HepG2 (cell line): ENCODE data around the gene CHCHD6. TPM values are rescaled to one million over a fixed set of nuclear protein-coding genes. Genes with fewer than 3 reads are reported as not detected.

Experiments used
- ATAC-seq: fragments of 200-7000 bp; cut with Tn5 transposase; 3 replicates; pipeline ENCODE4 v1.9.1; 2020; ENCODE audit warnings: mild to moderate bottlenecking, moderate library complexity
- BruUV-seq: library from RNA; stranded (reverse); fragments of 400-500 nt; replicated peaks from 2 replicates; lab custom pipeline; 2021; lab: Mats Ljungman, UMichigan
- CTCF ChIA-PET: fragments of 300-600 bp; formaldehyde crosslinking; extraction: SDS; loops from one replicate; lab custom pipeline; 2021; ENCODE audit warnings: low total read pairs, inconsistent platforms, low intra/inter-chr PET ratio; lab: Yijun Ruan, JAX
- POLR2A ChIA-PET: fragments of 350-600 bp; sonication (Branson Sonifier 250); formaldehyde crosslinking; loops from one replicate; lab custom pipeline; 2020; ENCODE audit warnings: antibody characterized with exemption, inconsistent platforms; lab: Yijun Ruan, JAX
- DNase-seq: peaks from one replicate; pipeline ENCODE4 v3.0.0-alpha.2; 2015; ENCODE audit warnings: low spot score
- FAIRE-seq: peaks from 3 replicates; lab custom pipeline; 2011; peaks lifted over from hg19 to GRCh38; lab: Jason Lieb, UNC
- H2AFZ ChIP-seq: one replicate; pipeline ENCODE4 v1.6.1; 2011; ENCODE audit warnings: low read length, inconsistent platforms
- H3K27ac ChIP-seq: fragments of 300-600 bp; 3 replicates; pipeline ENCODE4 v1.8.0; 2011; ENCODE audit warnings: mixed run types, mild to moderate bottlenecking, mixed read lengths, low read length, inconsistent platforms; ENCODE audit not compliant: insufficient read depth; ENCODE audit errors: extremely low read length
- H3K27me3 ChIP-seq, 2 experiments: fragments of 200-600 bp in 1 of 2; 2 replicates in 1 of 2; 3 replicates in 1 of 2; pipeline versions ENCODE4 v1.6.0 to v1.8.0; 2011; ENCODE audit warnings: low read length in 2 of 2, mild to moderate bottlenecking in 2 of 2, moderate library complexity in 2 of 2, inconsistent platforms in 1 of 2; ENCODE audit not compliant: insufficient read depth in 2 of 2, control insufficient read depth in 1 of 2
- H3K36me3 ChIP-seq, 2 experiments: fragments of 200-600 bp in 1 of 2; replicated peaks in 1 of 2; 2 replicates in 1 of 2; 3 replicates in 1 of 2; pipeline versions ENCODE4 v1.5.1 to v1.8.0; 2011; ENCODE audit warnings: low read length in 2 of 2, inconsistent platforms in 1 of 2; ENCODE audit not compliant: insufficient read depth in 2 of 2, control insufficient read depth in 1 of 2
- H3K4me1 ChIP-seq: 2 replicates; pipeline ENCODE4 v1.5.1; 2012; ENCODE audit warnings: low read length, inconsistent platforms; ENCODE audit not compliant: insufficient read depth
- H3K4me2 ChIP-seq: 2 replicates; pipeline ENCODE4 v1.6.0; 2011; ENCODE audit warnings: low read depth, low read length, inconsistent platforms
- H3K4me3 ChIP-seq, 3 experiments: fragments of 200-600 bp in 1 of 3; sonication (generic), shearing (Covaris generic) in 1 of 3; replicated peaks in 1 of 3; 2 replicates each; pipeline ENCODE4 v1.5.1; 2011 to 2016; ENCODE audit warnings: low read length in 3 of 3, inconsistent platforms in 2 of 3, low read depth in 2 of 3, mild to moderate bottlenecking in 2 of 3, control low read depth in 1 of 3, mixed read lengths in 1 of 3; ENCODE audit not compliant: insufficient read depth in 1 of 3
- H3K79me2 ChIP-seq: one replicate; pipeline ENCODE4 v1.6.1; 2011; ENCODE audit warnings: low read length, inconsistent platforms; ENCODE audit not compliant: insufficient read depth
- H3K9ac ChIP-seq: 2 replicates; pipeline ENCODE4 v1.6.0; 2011; ENCODE audit warnings: mild to moderate bottlenecking, low read depth, low read length, inconsistent platforms; ENCODE audit not compliant: insufficient read depth
- H3K9me3 ChIP-seq: 2 replicates; pipeline ENCODE4 v1.5.1; 2012; ENCODE audit warnings: mild to moderate bottlenecking, low read length
- H4K20me1 ChIP-seq: 2 replicates; pipeline ENCODE4 v1.6.0; 2011; ENCODE audit warnings: inconsistent platforms, mild to moderate bottlenecking, low read length, moderate library complexity; ENCODE audit not compliant: insufficient read depth
- FOSL2 ChIP-seq: sonication (generic); formaldehyde crosslinking; IDR thresholded peaks from 2 replicates; pipeline ENCODE4 v1.4.0; 2020; ENCODE audit warnings: missing genetic modification reagents
- GTF3A ChIP-seq: sonication (generic); formaldehyde crosslinking; conservative IDR thresholded peaks from 2 replicates; pipeline ENCODE4 v1.4.0; 2020; ENCODE audit warnings: mild to moderate bottlenecking, missing genetic modification reagents
- NFIB ChIP-seq: sonication (generic); formaldehyde crosslinking; IDR thresholded peaks from 2 replicates; pipeline ENCODE4 v1.9.0; 2021; ENCODE audit warnings: missing genetic modification reagents, mild to moderate bottlenecking, borderline replicate concordance
- PCBP1 ChIP-seq: fragments of 200-400 bp; formaldehyde crosslinking; IDR thresholded peaks from 2 replicates; pipeline ENCODE4 v1.6.1; 2017; ENCODE audit warnings: mild to moderate bottlenecking, low read depth, low read length, borderline replicate concordance
- SMAD3 ChIP-seq: sonication (generic); formaldehyde crosslinking; IDR thresholded peaks from 2 replicates; pipeline ENCODE4 v1.4.0; 2020; ENCODE audit warnings: missing genetic modification reagents
- TMF1 ChIP-seq: sonication (generic); formaldehyde crosslinking; IDR thresholded peaks from 2 replicates; pipeline ENCODE4 v1.8.1; 2022; ENCODE audit warnings: low read depth, missing genetic modification reagents
- TRAFD1 ChIP-seq: sonication (generic); formaldehyde crosslinking; IDR thresholded peaks from 2 replicates; pipeline ENCODE4 v1.5.1; 2020; ENCODE audit warnings: missing genetic modification reagents, mild to moderate bottlenecking, borderline replicate concordance
- ZHX1 ChIP-seq: sonication (generic); formaldehyde crosslinking; IDR thresholded peaks from 2 replicates; pipeline ENCODE4 v1.8.1; 2022; ENCODE audit warnings: low read depth, mild to moderate bottlenecking, missing genetic modification reagents
- ZNF276 ChIP-seq: sonication (generic); formaldehyde crosslinking; IDR thresholded peaks from 2 replicates; pipeline ENCODE4 v1.4.0; 2020; ENCODE audit warnings: mild to moderate bottlenecking, low read depth, missing genetic modification reagents
- ZNF644 ChIP-seq: IDR thresholded peaks from 2 replicates; pipeline ENCODE4 v1.6.1; 2016; ENCODE audit warnings: low read depth
- WGBS: methylation state at CpG from one replicate; pipeline ENCODE4 v1.1.6; 2017; ENCODE audit warnings: low lambda C conversion rate; 5-methylcytosine and 5-hydroxymethylcytosine counted together
- in situ Hi-C: cut with HindIII; loops from 2 replicates; pipeline ENCODE4 v1.10.0; 2017; ENCODE audit warnings: low pct_unique_long_range_greater_than_20kb; ENCODE audit not compliant: extremely low pct_ligation_motif_present
- intact Hi-C: fragments of 100-400 bp; cut with micrococcal nuclease; formaldehyde crosslinking; loops from one replicate; pipeline ENCODE4 v1.10.0; 2022; ENCODE audit not compliant: unreplicated experiment
- polyA plus RNA-seq, 8 experiments: library from polyadenylated mRNA; depleted of rRNA in 3 of 8; stranded (reverse) in 7 of 8; unstranded in 1 of 8; fragments of >200 nt; fragmentation: Illumina TruSeq in 4 of 8; extraction: Trizol in 4 of 8; gene quantifications; 2 replicates each; pipeline versions ENCODE4 v1.2.1 to v1.2.3, GENCODE V29; 2011 to 2016; ENCODE audit warnings: low read depth in 4 of 8, missing spikeins in 1 of 8, mixed read lengths in 1 of 8; ENCODE audit not compliant: insufficient read depth in 1 of 8
- total RNA-seq, 5 experiments: library from RNA; depleted of rRNA; stranded (reverse); fragments of >200 nt; fragmentation: Illumina TruSeq; extraction: Trizol; gene quantifications; 2 replicates each; pipeline ENCODE4 v1.2.3, GENCODE V29; 2016; ENCODE audit warnings: low read depth in 1 of 5
- TF ChIP-seq, protein P1 (sequence below): sonication (generic); formaldehyde crosslinking; IDR thresholded peaks from 2 replicates; pipeline ENCODE4 v1.9.0; 2022; ENCODE audit warnings: missing genetic modification reagents, mild to moderate bottlenecking, borderline replicate concordance

CHCHD6 gene
- total and polyA plus RNA-seq, 2 of the 13 experiments (the other 11 are each of a cell fraction or from before 2014, with no cell fraction given), result 20.3 to 20.8 TPM

GRCh38 chr3:126984391-126985131 lies 280.5 kb downstream of the CHCHD6 start:
- ChIA-PET POLR2A (no interaction called here), CTCF (no interaction called here)
- Histone ChIP-seq H3K27ac (no peak overlapping the region), H4K20me1 (peaks cover 21% of the 10 kb centered on the region; the same call in 1 of the 2 replicates), H3K36me3 (peaks cover 7 to 8% of the 10 kb centered on the region in 2 experiments; a peak in 3 of 5 replicates), H3K79me2 (peaks cover 15% of the 10 kb centered on the region), H2AFZ (no peak overlapping the region), H3K4me1 (peaks cover 28% of the 10 kb centered on the region), H3K9me3 (no peaks in the 10 kb centered on the region), H3K27me3 (peaks cover 0 to 12% of the 10 kb centered on the region in 2 experiments; a peak in 2 of 5 replicates), H3K9ac (peak overlapping the region; percentile 79), H3K4me2 (peak overlapping the region; percentile 75), H3K4me3 (peak overlapping the region; percentile 59 to 92 (median 81); a peak in 4 of 6 replicates)
- TF ChIP-seq TRAFD1, result no peak
- no peak for TF ChIP-seq SMAD3 (CRISPR knock-in tag)
- TF ChIP-seq, protein P1, sequence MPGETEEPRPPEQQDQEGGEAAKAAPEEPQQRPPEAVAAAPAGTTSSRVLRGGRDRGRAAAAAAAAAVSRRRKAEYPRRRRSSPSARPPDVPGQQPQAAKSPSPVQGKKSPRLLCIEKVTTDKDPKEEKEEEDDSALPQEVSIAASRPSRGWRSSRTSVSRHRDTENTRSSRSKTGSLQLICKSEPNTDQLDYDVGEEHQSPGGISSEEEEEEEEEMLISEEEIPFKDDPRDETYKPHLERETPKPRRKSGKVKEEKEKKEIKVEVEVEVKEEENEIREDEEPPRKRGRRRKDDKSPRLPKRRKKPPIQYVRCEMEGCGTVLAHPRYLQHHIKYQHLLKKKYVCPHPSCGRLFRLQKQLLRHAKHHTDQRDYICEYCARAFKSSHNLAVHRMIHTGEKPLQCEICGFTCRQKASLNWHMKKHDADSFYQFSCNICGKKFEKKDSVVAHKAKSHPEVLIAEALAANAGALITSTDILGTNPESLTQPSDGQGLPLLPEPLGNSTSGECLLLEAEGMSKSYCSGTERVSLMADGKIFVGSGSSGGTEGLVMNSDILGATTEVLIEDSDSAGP (CRISPR knock-in tag), result peak; percentile 49; the same call in 1 of the 2 replicates
- TF ChIP-seq TMF1 (CRISPR knock-in tag), result 0 out of 2 replicates have a peak, but pooled peaks have one; percentile 57
- no peak for TF ChIP-seq ZNF644
- TF ChIP-seq PCBP1, result 0 out of 2 replicates have a peak, but pooled peaks have one; percentile 12
- no peak for TF ChIP-seq ZHX1 (CRISPR knock-in tag)
- TF ChIP-seq NFIB, result no peak
- no peak for TF ChIP-seq FOSL2 (CRISPR knock-in tag)
- no peak for TF ChIP-seq ZNF276 (CRISPR knock-in tag)
- no peak for TF ChIP-seq GTF3A
- FAIRE-seq (no peak), ATAC-seq (no peak), DNase-seq (no peak)
- in situ Hi-C loops (no loop called here), intact Hi-C loops (loop anchor here (10.0 kb wide), 2 partner anchors 310 to 560 kb away; no protein-coding TSS in a partner anchor)
- WGBS, result 86% methylated on average over 7 of the region's 21 CpGs
- BruUV-seq, result no TSS peak
